GM19240 (cell line): Measurements from ENCODE around the gene APOM.

Experiments
- DNase-seq: peaks from one replicate; pipeline ENCODE4 v3.0.0; 2011; ENCODE audit warnings: low spot score; ENCODE audit not compliant: insufficient read length

Gene APOM

DNA sequence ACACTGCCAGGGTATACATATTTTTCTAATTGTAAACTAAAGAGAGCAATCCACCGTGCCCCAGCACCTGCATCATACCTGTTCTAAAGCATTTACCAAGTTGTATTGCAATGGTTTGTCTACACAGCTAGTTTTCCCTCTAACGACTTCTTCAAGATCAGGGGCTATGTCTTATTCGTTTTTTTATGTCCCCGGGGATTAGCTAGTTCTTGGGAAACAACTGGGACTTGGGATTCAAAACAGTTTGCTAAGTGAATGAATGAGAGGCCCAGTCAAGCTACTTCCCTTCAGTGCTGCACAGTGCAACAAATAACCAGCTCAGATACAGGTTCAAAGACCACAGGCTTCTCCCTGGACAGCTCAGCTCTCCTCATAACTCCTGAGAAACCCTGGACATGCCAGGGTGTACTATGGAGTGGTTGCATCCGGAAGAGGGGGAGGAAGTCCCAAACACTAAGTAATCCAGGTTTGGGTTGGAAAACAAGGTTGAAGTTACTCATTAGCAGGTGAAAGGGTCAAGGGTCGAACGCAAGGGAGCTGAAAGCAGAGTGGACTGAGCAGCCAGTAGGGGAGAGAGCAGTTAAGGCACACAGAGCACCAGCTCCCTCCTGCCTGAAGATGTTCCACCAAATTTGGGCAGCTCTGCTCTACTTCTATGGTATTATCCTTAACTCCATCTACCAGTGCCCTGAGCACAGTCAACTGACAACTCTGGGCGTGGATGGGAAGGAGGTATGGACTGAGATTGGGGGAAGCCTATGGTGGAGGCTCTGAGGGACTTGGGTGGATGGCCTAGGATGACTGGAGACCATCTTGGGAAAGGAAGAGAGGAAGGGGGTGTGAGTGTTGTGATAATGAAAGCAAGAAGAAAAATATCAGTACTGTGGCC lies at the start of gene APOM:
Gene APOM (plus strand): TSS at position 546 of the 889 bp plus-strand sequence. CDS start 73 bp downstream, at position 619.
- DNase-seq, result no peak

DNA sequence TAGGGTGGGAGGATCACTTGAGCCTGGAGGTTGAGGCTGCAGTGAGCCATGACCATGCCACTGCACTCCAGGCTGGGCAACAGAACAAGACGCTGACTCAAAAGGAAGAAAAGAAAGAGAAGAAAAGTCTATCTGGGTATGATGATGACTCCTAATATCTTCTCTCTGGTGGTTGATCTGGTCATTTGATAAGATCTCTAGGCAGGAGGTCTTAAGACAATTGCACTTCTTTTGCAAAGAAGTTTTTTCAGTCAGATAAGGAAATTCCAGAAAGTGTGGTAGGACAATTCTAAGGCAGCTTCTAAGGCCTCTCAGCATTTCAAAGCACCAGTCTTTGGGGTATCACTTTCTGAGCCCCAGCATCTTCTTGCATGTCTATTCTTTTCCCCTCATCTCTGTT lies 48.4 kb upstream of the APOM start:
- DNase-seq, result no peak

- no peak for DNase-seq
Measured at GRCh38 chr6:31609519-31610406, 45.9 kb upstream of the APOM start.

DNA sequence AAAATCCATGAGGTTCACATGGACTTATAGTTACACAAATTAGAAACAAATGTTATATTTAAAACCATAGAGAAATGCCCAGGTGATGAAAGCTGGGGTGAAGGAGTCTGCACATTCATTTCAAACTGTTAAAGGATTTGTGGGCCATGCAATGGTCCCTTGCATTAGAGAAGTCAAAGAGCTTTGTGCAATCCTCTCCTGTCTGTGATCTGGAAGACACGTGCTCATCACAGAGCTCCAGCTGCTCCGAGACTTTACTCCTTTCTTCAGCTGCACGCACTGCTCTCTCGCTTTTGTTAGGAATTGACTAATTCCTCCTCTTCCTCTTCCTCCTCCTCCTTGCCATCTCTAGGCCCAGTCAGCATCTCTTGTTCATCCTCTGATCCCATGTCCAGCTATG lies 44.7 kb upstream of the APOM start:
- no peak for DNase-seq

- DNase-seq, result no peak
Measured at GRCh38 chr6:31614075-31614619, 41.5 kb upstream of the APOM start.

GRCh38 chr6:31614684-31615578 lies 40.8 kb upstream of the APOM start, which contains the start of gene AIF1:
TSS of gene AIF1 (plus strand) at chr6:31615234. CDS start at chr6:31615330, 96 bp downstream.
- DNase-seq, result no peak

- no peak for DNase-seq
Measured at GRCh38 chr6:31615748-31616147, 39.9 kb upstream of the APOM start.

DNA sequence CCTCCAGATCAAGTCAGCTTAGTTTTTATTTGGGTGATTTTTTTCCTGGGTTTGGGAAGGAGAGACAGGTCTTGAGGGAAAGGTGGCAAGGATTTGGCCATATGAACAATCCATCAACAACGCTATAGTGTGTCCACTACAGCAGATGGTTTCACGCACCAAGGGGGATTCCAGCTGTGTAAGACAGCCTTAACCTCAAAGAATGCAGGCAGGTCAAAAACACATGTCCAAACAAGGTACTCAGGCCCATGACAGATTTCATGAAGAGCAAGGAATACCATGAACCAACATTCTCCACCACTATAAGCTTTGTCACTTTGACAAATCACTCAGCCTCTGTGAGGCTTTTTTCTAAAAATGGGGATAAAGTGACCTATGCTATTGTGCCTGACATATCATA lies 38.7 kb upstream of the APOM start:
- no peak for DNase-seq

- DNase-seq, result peak; percentile 79
Measured at GRCh38 chr6:31619805-31620585, 35.7 kb upstream of the APOM start.

- DNase-seq, result peak; percentile 50
Measured at GRCh38 chr6:31620586-31621319, 34.9 kb upstream of the APOM start, which contains the start of gene PRRC2A. TSS of gene PRRC2A (plus strand) at chr6:31620715. CDS start at chr6:31622790, 2,075 bp downstream.

DNA sequence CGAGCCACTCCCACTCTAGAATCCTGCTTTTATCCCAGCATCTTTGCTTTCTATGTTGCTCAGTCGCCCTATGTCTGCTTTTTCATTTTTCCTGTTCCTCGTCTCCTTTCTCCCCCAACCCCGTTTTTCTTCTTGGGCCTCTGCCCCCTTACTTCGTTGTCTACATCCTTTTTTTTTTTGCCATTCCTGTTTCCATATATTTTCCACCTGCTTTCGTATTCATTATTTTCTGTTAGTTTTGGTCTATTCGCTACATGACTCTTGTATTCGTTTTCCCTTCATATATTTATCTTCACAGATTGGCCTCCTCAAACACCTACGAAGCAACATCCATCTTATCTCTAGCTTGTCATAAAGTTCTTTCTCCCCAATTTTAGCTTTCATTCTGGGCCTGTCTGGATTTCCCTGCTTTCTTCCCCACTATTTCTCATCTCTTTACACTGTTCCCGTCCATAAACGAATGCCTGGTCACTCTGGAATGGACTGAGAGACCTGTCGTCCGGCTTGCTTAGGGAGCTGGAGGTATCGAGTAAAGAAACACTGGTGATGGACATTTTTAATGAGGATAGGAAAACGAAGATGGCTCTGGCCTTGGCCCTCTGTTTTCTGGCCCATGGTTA lies 34.3 kb upstream of the APOM start:
- DNase-seq, result no peak

DNA sequence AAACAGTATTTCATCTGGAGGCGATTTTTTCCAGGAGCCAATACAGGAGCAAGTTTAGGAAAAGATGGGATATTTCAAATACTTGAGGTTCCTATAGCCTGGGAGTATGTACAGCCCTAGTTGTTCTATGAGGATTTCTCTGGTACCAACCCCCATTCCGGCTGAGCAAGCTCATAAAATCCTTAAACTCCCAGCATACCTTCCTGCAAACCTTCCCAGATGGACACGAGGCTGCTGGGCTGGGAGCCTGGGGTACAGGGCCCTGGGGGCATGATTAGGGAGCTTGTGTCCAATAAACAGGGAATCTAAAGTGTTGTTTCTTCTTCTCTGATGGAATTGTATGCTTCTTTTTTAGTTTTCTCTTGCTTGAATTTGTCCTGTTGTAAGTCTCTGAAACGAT lies 33.7 kb upstream of the APOM start:
- DNase-seq, result no peak

- no peak for DNase-seq
Measured at GRCh38 chr6:31622684-31623091, 33.0 kb upstream of the APOM start.

GRCh38 chr6:31624070-31624469 lies 31.6 kb upstream of the APOM start:
- DNase-seq, result no peak

GRCh38 chr6:31626952-31627351 lies 28.7 kb upstream of the APOM start:
- no peak for DNase-seq

DNA sequence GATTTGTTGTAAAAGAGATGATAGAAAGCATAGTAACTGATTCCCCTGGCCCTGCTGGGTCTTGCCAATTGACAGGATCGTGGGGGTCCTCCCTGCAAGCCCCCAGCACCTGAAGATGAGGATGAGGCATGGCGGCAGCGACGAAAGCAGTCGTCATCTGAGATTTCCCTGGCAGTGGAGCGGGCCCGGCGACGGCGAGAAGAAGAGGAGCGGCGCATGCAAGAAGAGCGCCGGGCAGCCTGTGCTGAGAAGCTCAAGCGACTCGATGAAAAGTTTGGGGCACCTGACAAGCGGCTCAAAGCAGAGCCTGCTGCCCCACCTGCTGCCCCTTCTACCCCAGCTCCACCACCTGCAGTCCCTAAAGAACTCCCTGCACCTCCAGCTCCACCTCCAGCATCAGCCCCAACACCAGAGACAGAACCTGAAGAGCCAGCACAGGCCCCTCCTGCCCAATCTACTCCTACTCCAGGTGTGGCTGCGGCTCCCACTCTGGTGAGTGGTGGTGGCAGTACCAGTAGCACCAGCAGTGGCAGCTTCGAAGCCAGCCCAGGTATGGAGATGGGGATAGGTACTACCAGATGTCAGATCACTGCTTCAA lies 27.9 kb upstream of the APOM start:
- no peak for DNase-seq

- DNase-seq, result no peak
Measured at GRCh38 chr6:31629014-31629413, 26.7 kb upstream of the APOM start.

DNA sequence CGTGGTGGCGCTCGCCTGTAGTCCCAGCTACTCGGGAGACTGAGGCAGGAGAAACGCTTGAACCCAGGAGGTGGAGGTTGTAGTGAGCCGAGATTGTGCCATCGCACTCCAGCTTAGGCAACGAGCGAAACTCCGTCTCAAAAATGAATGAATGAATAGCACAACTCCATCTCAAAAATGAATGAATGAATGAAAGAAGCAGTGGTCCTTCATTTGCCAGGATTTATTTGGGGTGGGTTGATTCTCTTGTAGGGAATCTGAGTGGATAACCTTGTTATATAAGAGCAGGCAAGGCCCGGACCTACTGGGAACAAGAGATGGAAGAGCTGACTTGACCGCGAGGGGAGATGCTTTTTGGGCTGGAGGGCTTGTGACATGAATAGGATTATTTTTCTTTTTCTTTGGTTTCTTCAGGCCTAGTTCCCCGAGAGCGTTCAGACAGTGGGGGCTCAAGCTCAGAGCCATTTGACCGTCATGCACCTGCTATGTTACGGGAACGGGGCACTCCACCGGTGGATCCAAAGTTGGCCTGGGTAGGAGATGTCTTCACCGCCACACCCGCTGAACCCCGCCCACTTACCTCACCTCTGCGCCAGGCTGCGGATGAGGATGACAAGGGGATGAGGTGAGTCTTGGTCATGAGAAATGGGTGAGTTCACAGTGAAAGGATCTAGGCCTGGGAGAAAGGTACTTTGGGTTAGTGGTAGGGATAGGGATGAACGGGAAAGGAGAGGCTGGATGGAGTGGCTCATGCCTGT lies 25.3 kb upstream of the APOM start:
- no peak for DNase-seq
